Measurements from ENCODE around the gene BUB1.

GRCh38 chr2:110682872-110683271 lies 5.0 kb upstream of the BUB1 start:
- TF ChIP-seq EZH2 (IDR thresholded peaks at IDR 0.05; ENCODE audit: borderline replicate concordance, low read length) (no peak), CTCF (conservative IDR thresholded peaks at IDR 0.05 in 1 of 2, IDR thresholded peaks at IDR 0.05 in 1 of 2; ENCODE audit: extremely low read depth in 1 of 2, insufficient read depth in 1 of 2, low read depth in 1 of 2, low read length in 2 of 2) (no peak)

Measured in mammary epithelial cell (primary cell).